ENCODE results near the gene MYOF.
"Not testable (repeated sequence)": the region's sequence is repeated elsewhere in the genome, so short reads cannot be mapped to it uniquely, and the experiment has no call there.

The MYOF gene

GRCh38 chr10:93379731-93380575 is 102.2 kb downstream of the MYOF start:
- DNase-seq: no peak

GRCh38 chr10:93378997-93379730 is 103.0 kb downstream of the MYOF start:
- DNase-seq: no peak

- no peak for DNase-seq
Observed at GRCh38 chr10:93378039-93378438, 104.1 kb downstream of the MYOF start.

- peak; percentile 43 for DNase-seq
Observed at GRCh38 chr10:93376372-93377293, 105.5 kb downstream of the MYOF start.

- no peak for DNase-seq
Observed at GRCh38 chr10:93370961-93371360, 111.2 kb downstream of the MYOF start.

GRCh38 chr10:93369588-93370164 is 112.5 kb downstream of the MYOF start:
- no peak for DNase-seq

- no peak for DNase-seq
Observed at GRCh38 chr10:93368210-93368609, 113.9 kb downstream of the MYOF start.

- no peak for DNase-seq
Observed at GRCh38 chr10:93367664-93368063, 114.5 kb downstream of the MYOF start.

GRCh38 chr10:93364966-93365365 is 117.2 kb downstream of the MYOF start:
- DNase-seq: no peak

- DNase-seq: no peak
Observed at GRCh38 chr10:93363891-93364648, 118.1 kb downstream of the MYOF start.

- not testable (repeated sequence) for DNase-seq
Observed at GRCh38 chr10:93358398-93358797, 123.7 kb downstream of the MYOF start.

- DNase-seq: no peak
Observed at GRCh38 chr10:93357680-93358079, 124.5 kb downstream of the MYOF start.

- DNase-seq: no peak
Observed at GRCh38 chr10:93356516-93356915, 125.6 kb downstream of the MYOF start.

- DNase-seq: no peak
Observed at GRCh38 chr10:93352638-93353383, 129.3 kb downstream of the MYOF start.

GRCh38 chr10:93346694-93347093 is 135.4 kb downstream of the MYOF start:
- DNase-seq: no peak

- DNase-seq: no peak
Observed at GRCh38 chr10:93346108-93346507, 136.0 kb downstream of the MYOF start.

GRCh38 chr10:93344691-93345090 is 137.4 kb downstream of the MYOF start:
- DNase-seq: no peak

- DNase-seq: no peak
Observed at GRCh38 chr10:93342921-93343320, 139.2 kb downstream of the MYOF start.

- no peak for DNase-seq
Observed at GRCh38 chr10:93342366-93342765, 139.8 kb downstream of the MYOF start.

- no peak for DNase-seq
Observed at GRCh38 chr10:93337309-93337721, 144.8 kb downstream of the MYOF start.

GRCh38 chr10:93336678-93337077 is 145.5 kb downstream of the MYOF start:
- DNase-seq: no peak

Measured in NCI-H2029 treated with DMSO at 0.1 percent for 48 hours (cell line).